A673 (cell line): ENCODE measurements around the gene SNX12.

ENCODE experiments used
- EZH2 ChIP-seq: fragments of 200-600 bp; sonication (generic); IDR thresholded peaks from 2 replicates; pipeline ENCODE4 v1.6.1; 2017; ENCODE audit warnings: borderline replicate concordance, low read depth, mild to moderate bottlenecking, mixed read lengths, antibody characterized with exemption, low read length; ENCODE audit not compliant: poor library complexity, severe bottlenecking
- TF ChIP-seq, protein P1 (sequence below): fragments of 300-800, 200-600 bp; sonication (generic); conservative IDR thresholded peaks from 2 replicates; pipeline ENCODE4 v1.5.1; 2017; ENCODE audit warnings: low read depth, mild to moderate bottlenecking, antibody characterized with exemption, low read length, moderate library complexity, mixed read lengths

GRCh38 chrX:71081330-71082123 is 13.4 kb upstream of the SNX12 start:
- TF ChIP-seq, protein P1, sequence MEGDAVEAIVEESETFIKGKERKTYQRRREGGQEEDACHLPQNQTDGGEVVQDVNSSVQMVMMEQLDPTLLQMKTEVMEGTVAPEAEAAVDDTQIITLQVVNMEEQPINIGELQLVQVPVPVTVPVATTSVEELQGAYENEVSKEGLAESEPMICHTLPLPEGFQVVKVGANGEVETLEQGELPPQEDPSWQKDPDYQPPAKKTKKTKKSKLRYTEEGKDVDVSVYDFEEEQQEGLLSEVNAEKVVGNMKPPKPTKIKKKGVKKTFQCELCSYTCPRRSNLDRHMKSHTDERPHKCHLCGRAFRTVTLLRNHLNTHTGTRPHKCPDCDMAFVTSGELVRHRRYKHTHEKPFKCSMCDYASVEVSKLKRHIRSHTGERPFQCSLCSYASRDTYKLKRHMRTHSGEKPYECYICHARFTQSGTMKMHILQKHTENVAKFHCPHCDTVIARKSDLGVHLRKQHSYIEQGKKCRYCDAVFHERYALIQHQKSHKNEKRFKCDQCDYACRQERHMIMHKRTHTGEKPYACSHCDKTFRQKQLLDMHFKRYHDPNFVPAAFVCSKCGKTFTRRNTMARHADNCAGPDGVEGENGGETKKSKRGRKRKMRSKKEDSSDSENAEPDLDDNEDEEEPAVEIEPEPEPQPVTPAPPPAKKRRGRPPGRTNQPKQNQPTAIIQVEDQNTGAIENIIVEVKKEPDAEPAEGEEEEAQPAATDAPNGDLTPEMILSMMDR: no peak
- TF ChIP-seq EZH2: no peak
